OCI-LY1 (cell line): ENCODE measurements around the gene CHMP1A.

Source experiments
- H2AFZ ChIP-seq: fragments of 200-600 bp; sonication (generic), shearing (Covaris generic); 2 replicates; pipeline ENCODE4 v1.6.0; 2014; ENCODE audit warnings: antibody characterized with exemption, mild to moderate bottlenecking, low read length
- H3F3A ChIP-seq: fragments of 200-600 bp; sonication (generic), shearing (Covaris generic); 2 replicates; pipeline ENCODE4 v1.6.0; 2014; ENCODE audit warnings: mild to moderate bottlenecking, antibody characterized with exemption, low read length, moderate library complexity; ENCODE audit not compliant: insufficient read depth
- H3K27ac ChIP-seq: fragments of 200-600 bp; sonication (generic); 2 replicates; pipeline ENCODE4 v1.5.1; 2014; ENCODE audit warnings: low read length, mixed run types, mild to moderate bottlenecking, low read depth; ENCODE audit not compliant: poor library complexity, severe bottlenecking
- H3K27me3 ChIP-seq: fragments of 200-600 bp; sonication (generic); 2 replicates; pipeline ENCODE4 v1.6.0; 2014; ENCODE audit warnings: antibody characterized with exemption, mild to moderate bottlenecking, low read length, moderate library complexity; ENCODE audit not compliant: insufficient read depth
- H3K36me3 ChIP-seq: fragments of 200-600 bp; sonication (generic); 2 replicates; pipeline ENCODE4 v1.6.1; 2014; ENCODE audit warnings: mild to moderate bottlenecking, antibody characterized with exemption, low read length, moderate library complexity, mixed read lengths; ENCODE audit not compliant: insufficient read depth
- H3K4me1 ChIP-seq: fragments of 200-600 bp; sonication (generic); 2 replicates; pipeline ENCODE4 v1.5.1; 2014; ENCODE audit warnings: mild to moderate bottlenecking, low read length, moderate library complexity; ENCODE audit not compliant: insufficient read depth, severe bottlenecking
- H3K4me2 ChIP-seq: fragments of 200-600 bp; sonication (generic), shearing (Covaris generic); 2 replicates; pipeline ENCODE4 v1.6.1; 2014; ENCODE audit warnings: low read length
- H3K4me3 ChIP-seq: fragments of 200-600 bp; sonication (generic); 2 replicates; pipeline ENCODE4 v1.5.1; 2014; ENCODE audit warnings: low read length, low read depth, mild to moderate bottlenecking, mixed read lengths; ENCODE audit not compliant: poor library complexity, severe bottlenecking
- H3K79me2 ChIP-seq: fragments of 200-600 bp; shearing (Covaris generic); 2 replicates; pipeline ENCODE4 v1.6.1; 2016; ENCODE audit warnings: mixed run types, low read length, mixed read lengths; ENCODE audit not compliant: insufficient read depth
- H3K9ac ChIP-seq: fragments of 200-600 bp; sonication (generic), shearing (Covaris generic); 2 replicates; pipeline ENCODE4 v1.6.1; 2014; ENCODE audit warnings: mild to moderate bottlenecking, low read length, mixed read lengths
- H3K9me2 ChIP-seq: fragments of 200-600 bp; sonication (generic), shearing (Covaris generic); 2 replicates; pipeline ENCODE4 v1.6.1; 2014; ENCODE audit warnings: low read depth, mild to moderate bottlenecking, low read length, mixed read lengths
- H3K9me3 ChIP-seq: fragments of 200-600 bp; shearing (Covaris generic); 2 replicates; pipeline ENCODE4 v1.6.1; 2014; ENCODE audit warnings: low read length, mixed read lengths
- H4K20me1 ChIP-seq: fragments of 200-600 bp; sonication (generic), shearing (Covaris generic); 2 replicates; pipeline ENCODE4 v1.6.0; 2016; ENCODE audit warnings: mild to moderate bottlenecking, low read length; ENCODE audit not compliant: insufficient read depth
- CTCF ChIP-seq: fragments of 200-600 bp; sonication (generic), shearing (Covaris generic); IDR thresholded peaks from 2 replicates; pipeline ENCODE4 v1.5.1; 2017; ENCODE audit warnings: mild to moderate bottlenecking, antibody characterized with exemption, low read length, moderate library complexity, mixed read lengths
- EZH2 ChIP-seq: fragments of 200-600 bp; sonication (generic), shearing (Covaris generic); IDR thresholded peaks from 2 replicates; pipeline ENCODE4 v1.8.0; 2017; ENCODE audit warnings: borderline replicate concordance, mixed run types, mild to moderate bottlenecking, antibody characterized with exemption, low read length, moderate library complexity, mixed read lengths

CHMP1A gene

GRCh38 chr16:89610108-89610453 is 47.4 kb downstream of the CHMP1A start:
- Histone ChIP-seq H3K9ac (no peak overlapping the region), H3K4me2 (no peak overlapping the region), H2AFZ (no peak overlapping the region), H3K4me1 (peaks cover 9% of the 10 kb centered on the region), H3K36me3 (no peaks in the 10 kb centered on the region), H3K9me2 (no peaks in the 10 kb centered on the region), H3K27ac (no peak overlapping the region), H3K27me3 (peaks cover 8% of the 10 kb centered on the region; the same call in 1 of the 2 replicates), H3K4me3 (no peak overlapping the region), H3F3A (no peaks in the 10 kb centered on the region), H4K20me1 (no peaks in the 10 kb centered on the region), H3K9me3 (no peaks in the 10 kb centered on the region), H3K79me2 (no peaks in the 10 kb centered on the region)
- no peak for TF ChIP-seq EZH2
- TF ChIP-seq CTCF: no peak

- Histone ChIP-seq H2AFZ (no peak overlapping the region), H4K20me1 (no peaks in the 10 kb centered on the region), H3K36me3 (no peaks in the 10 kb centered on the region), H3K4me1 (peaks cover 9% of the 10 kb centered on the region), H3K4me3 (no peak overlapping the region), H3K79me2 (no peaks in the 10 kb centered on the region), H3K27me3 (peaks cover 6% of the 10 kb centered on the region; the same call in 1 of the 2 replicates), H3K9ac (no peak overlapping the region), H3K27ac (no peak overlapping the region), H3K9me3 (no peaks in the 10 kb centered on the region), H3K4me2 (no peak overlapping the region), H3F3A (no peaks in the 10 kb centered on the region), H3K9me2 (no peaks in the 10 kb centered on the region)
- TF ChIP-seq CTCF (no peak), EZH2 (no peak)
These were observed 49.4 kb downstream of the CHMP1A start for GRCh38 chr16:89607937-89608740.

- H3K79me2 ChIP-seq: no peaks in the 10 kb centered on the region
- H3K27ac ChIP-seq: no peak overlapping the region
- no peak overlapping the region for H3K9ac ChIP-seq
- no peak overlapping the region for H2AFZ ChIP-seq
- no peak overlapping the region for H3K4me2 ChIP-seq
- H3K36me3 ChIP-seq: no peaks in the 10 kb centered on the region
- H3K9me2 ChIP-seq: no peaks in the 10 kb centered on the region
- no peak overlapping the region for H3K4me3 ChIP-seq
- no peaks in the 10 kb centered on the region for H3K9me3 ChIP-seq
- H3K4me1 ChIP-seq: peaks cover 9% of the 10 kb centered on the region
- peaks cover 4% of the 10 kb centered on the region; the same call in 1 of the 2 replicates for H3K27me3 ChIP-seq
- no peaks in the 10 kb centered on the region for H4K20me1 ChIP-seq
- no peaks in the 10 kb centered on the region for H3F3A ChIP-seq
- TF ChIP-seq CTCF (no peak), EZH2 (no peak)
These were observed 50.1 kb downstream of the CHMP1A start for GRCh38 chr16:89607453-89607852.
